T-cell (primary cell): Measurements from ENCODE around the gene SCN2A. TPM values are rescaled to one million over a fixed set of nuclear protein-coding genes. Genes with fewer than 3 reads are reported as not detected.
"Not testable (repeated sequence)": the region's sequence is repeated elsewhere in the genome, so short reads cannot be mapped to it uniquely, and the experiment has no call there.

ENCODE experiments used
- ATAC-seq, 4 experiments: fragments of 200-7000 bp in 3 of 4; fragments of 150-1000 bp in 1 of 4; cut with Tn5 transposase; replicated peaks in 1 of 4; 1 replicate in 3 of 4; 2 replicates in 1 of 4; pipeline ENCODE4 v1.10.0; 2021; ENCODE audit warnings: moderate library complexity in 3 of 4, mild to moderate bottlenecking in 2 of 4, moderate number of reproducible peaks in 1 of 4
- CTCF ChIA-PET, 2 donors: fragments of 300-600 bp; sonication (Branson Sonifier 250); formaldehyde crosslinking; loops; one replicate each; lab custom pipeline; 2022; ENCODE audit warnings: antibody characterized with exemption in 2 of 2; lab: Charles Lee
- POLR2A ChIA-PET, 2 donors: fragments of 300-600 bp; sonication (Branson Sonifier 250); formaldehyde crosslinking; loops; one replicate each; lab custom pipeline; 2022; ENCODE audit warnings: antibody characterized with exemption in 2 of 2; lab: Charles Lee
- DNase-seq, 35 experiments: peaks; one replicate each; pipeline versions ENCODE4 v3.0.0 to v3.0.0-alpha.2; 2013 to 2023
- H3K27ac ChIP-seq: one replicate; pipeline ENCODE4 v1.5.1; 2013; ENCODE audit warnings: low read length
- H3K27me3 ChIP-seq, 2 experiments: replicated peaks in 1 of 2; 1 replicate in 1 of 2; 2 replicates in 1 of 2; pipeline versions ENCODE4 v1.6.1 to v1.7.0; 2013; ENCODE audit warnings: low read length in 1 of 2, mixed read lengths in 1 of 2; ENCODE audit not compliant: control insufficient read depth in 2 of 2, insufficient read depth in 2 of 2; ENCODE audit errors: extremely low read depth in 1 of 2
- H3K36me3 ChIP-seq, 2 donors: 1 replicate in 1 of 2; 2 replicates in 1 of 2; pipeline versions ENCODE4 v1.6.1 to v1.7.0; 2013; ENCODE audit warnings: low read length in 1 of 2; ENCODE audit not compliant: control insufficient read depth in 2 of 2, insufficient read depth in 1 of 2; ENCODE audit errors: extremely low read depth in 1 of 2
- H3K4me1 ChIP-seq, 2 experiments: 1 replicate in 1 of 2; 2 replicates in 1 of 2; pipeline versions ENCODE4 v1.6.1 to v1.7.0; 2013; ENCODE audit warnings: low read length in 2 of 2, mixed read lengths in 1 of 2; ENCODE audit not compliant: insufficient read depth in 2 of 2, control insufficient read depth in 1 of 2; ENCODE audit errors: extremely low read depth in 1 of 2
- H3K4me3 ChIP-seq, 2 donors: 1 replicate in 1 of 2; 2 replicates in 1 of 2; pipeline versions ENCODE4 v1.5.1 to v1.7.0; 2013; ENCODE audit warnings: mild to moderate bottlenecking in 2 of 2, low read length in 1 of 2, moderate library complexity in 1 of 2; ENCODE audit not compliant: control insufficient read depth in 1 of 2; ENCODE audit errors: extremely low read depth in 1 of 2
- H3K9me3 ChIP-seq: 2 replicates; pipeline ENCODE4 v1.7.0; 2013
- H3K27ac Mint-ChIP-seq, 2 donors: one replicate each; pipeline ENCODE4 v1.8.0; 2020 to 2021; ENCODE audit warnings: mild to moderate bottlenecking in 2 of 2, mixed read lengths in 2 of 2
- H3K27me3 Mint-ChIP-seq, 2 donors: one replicate each; pipeline ENCODE4 v1.8.0; 2021 to 2022; ENCODE audit warnings: mixed read lengths in 2 of 2
- H3K36me3 Mint-ChIP-seq: one replicate; pipeline ENCODE4 v1.8.0; 2021; ENCODE audit warnings: mixed read lengths
- H3K4me1 Mint-ChIP-seq, 3 donors: one replicate each; pipeline ENCODE4 v1.8.0; 2020 to 2022; ENCODE audit warnings: mixed read lengths in 3 of 3, mild to moderate bottlenecking in 1 of 3
- H3K4me3 Mint-ChIP-seq, 3 donors: one replicate each; pipeline ENCODE4 v1.8.0; 2020 to 2022; ENCODE audit warnings: mild to moderate bottlenecking in 3 of 3, mixed read lengths in 3 of 3, moderate library complexity in 3 of 3
- H3K9me3 Mint-ChIP-seq, 3 donors: one replicate each; pipeline ENCODE4 v1.8.0; 2020 to 2022; ENCODE audit warnings: mixed read lengths in 3 of 3
- whole genome bisulfite sequencing: methylation state at CpG from one replicate; pipeline ENCODE4 v1.1.5; 2013; ENCODE audit warnings: missing lambda C conversion rate; ENCODE audit not compliant: insufficient coverage; 5-methylcytosine and 5-hydroxymethylcytosine counted together
- total RNA-seq, 35 experiments: library from RNA in 6 of 35; stranded (reverse) in 6 of 35; fragments of 120-200 nt in 1 of 35; gene quantifications; one replicate each; pipeline versions ENCODE4 v1.2.1 to v1.2.4 and lab custom pipeline; 2013 to 2026

Gene SCN2A
- total RNA-seq, 5 donors from 2014 or later (not counting 1 experiment from before 2014, with no cell fraction given), result not detected

DNA sequence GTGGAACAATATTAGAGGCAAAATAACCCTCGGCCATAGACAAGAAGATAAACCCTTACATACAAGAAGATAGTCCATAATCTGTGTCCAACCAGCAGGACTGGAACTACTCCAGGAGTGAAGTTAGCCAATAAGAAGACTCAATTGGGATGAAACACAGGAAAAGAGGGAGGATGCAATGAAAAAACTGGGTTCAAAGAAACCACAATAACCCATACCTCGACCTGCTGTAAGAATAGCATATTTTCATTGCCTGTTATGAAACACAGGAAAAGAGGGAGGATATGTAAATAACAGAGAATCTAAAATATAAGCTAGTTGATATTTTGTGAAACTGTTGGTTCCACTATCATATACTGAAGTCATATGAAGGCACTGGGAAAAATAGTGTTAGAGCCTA, 143.1 kb downstream of the SCN2A start:
- H3K4me3 Mint-ChIP-seq, result no peak overlapping the region
- Histone ChIP-seq H3K4me3 (no peak overlapping the region), H3K4me1 (no peaks in the 10 kb centered on the region), H3K36me3 (no peaks in the 10 kb centered on the region), H3K9me3 (no peaks in the 10 kb centered on the region), H3K27ac (no peak overlapping the region), H3K27me3 (no peaks in the 10 kb centered on the region)
- CTCF ChIA-PET, result interaction anchor here in 1 of 2 donors (1.7 kb wide), 1 partner anchor 21 kb away, joined by 4 read pairs; no protein-coding TSS in a partner anchor
- POLR2A ChIA-PET, result no interaction called here
- no peak overlapping the region for H3K27ac Mint-ChIP-seq
- peaks cover 0 to 8% of the 10 kb centered on the region in 2 donors for H3K27me3 Mint-ChIP-seq
- DNase-seq (no peak), ATAC-seq (no peak)
- H3K9me3 Mint-ChIP-seq, result no peaks in the 10 kb centered on the region
- no CpG with 5 or more reads among the region's 2 CpGs for WGBS
- no peaks in the 10 kb centered on the region for H3K36me3 Mint-ChIP-seq
- no peaks in the 10 kb centered on the region for H3K4me1 Mint-ChIP-seq

- CTCF ChIA-PET, result no interaction called here
- no peak overlapping the region for H3K4me3 Mint-ChIP-seq
- no peak for ATAC-seq
Measured at GRCh38 chr2:165390875-165391274, 151.7 kb downstream of the SCN2A start.

GRCh38 chr2:165391791-165392190, 152.6 kb downstream of the SCN2A start:
- Mint-ChIP-seq H3K36me3 (no peaks in the 10 kb centered on the region), H3K4me1 (peaks cover 4 to 6% (median 6%) of the 10 kb centered on the region in 3 donors), H3K9me3 (no peaks in the 10 kb centered on the region), H3K4me3 (no peak overlapping the region), H3K27ac (no peak overlapping the region), H3K27me3 (peaks cover 4 to 10% of the 10 kb centered on the region in 2 donors)
- no peaks in the 10 kb centered on the region for H3K9me3 ChIP-seq
- CTCF ChIA-PET, result no interaction called here
- H3K27ac ChIP-seq, result no peak overlapping the region
- no peak for DNase-seq
- H3K27me3 ChIP-seq, result no peaks in the 10 kb centered on the region
- H3K4me1 ChIP-seq, result no peaks in the 10 kb centered on the region
- no peaks in the 10 kb centered on the region for H3K36me3 ChIP-seq
- no peak overlapping the region for H3K4me3 ChIP-seq
- no CpG with 5 or more reads among the region's 2 CpGs for WGBS
- no peak for ATAC-seq
- POLR2A ChIA-PET, result no interaction called here

More at GRCh38 chr2:165390875-165391274, 151.7 kb downstream of the SCN2A start:
- Histone ChIP-seq H3K27ac (no peak overlapping the region), H3K36me3 (no peaks in the 10 kb centered on the region), H3K9me3 (no peaks in the 10 kb centered on the region), H3K4me1 (no peaks in the 10 kb centered on the region), H3K27me3 (no peaks in the 10 kb centered on the region), H3K4me3 (no peak overlapping the region)
- DNase-seq, result no peak
- H3K36me3 Mint-ChIP-seq, result no peaks in the 10 kb centered on the region
- peaks cover 4 to 6% (median 6%) of the 10 kb centered on the region in 3 donors for H3K4me1 Mint-ChIP-seq
- H3K27me3 Mint-ChIP-seq, result peaks cover 2 to 10% of the 10 kb centered on the region in 2 donors
- H3K27ac Mint-ChIP-seq, result no peak overlapping the region
- H3K9me3 Mint-ChIP-seq, result no peaks in the 10 kb centered on the region
- POLR2A ChIA-PET, result interaction anchor here in 1 of 2 donors (0.6 kb wide), 1 partner anchor 106 kb away, joined by 3 read pairs; no protein-coding TSS in a partner anchor

DNA sequence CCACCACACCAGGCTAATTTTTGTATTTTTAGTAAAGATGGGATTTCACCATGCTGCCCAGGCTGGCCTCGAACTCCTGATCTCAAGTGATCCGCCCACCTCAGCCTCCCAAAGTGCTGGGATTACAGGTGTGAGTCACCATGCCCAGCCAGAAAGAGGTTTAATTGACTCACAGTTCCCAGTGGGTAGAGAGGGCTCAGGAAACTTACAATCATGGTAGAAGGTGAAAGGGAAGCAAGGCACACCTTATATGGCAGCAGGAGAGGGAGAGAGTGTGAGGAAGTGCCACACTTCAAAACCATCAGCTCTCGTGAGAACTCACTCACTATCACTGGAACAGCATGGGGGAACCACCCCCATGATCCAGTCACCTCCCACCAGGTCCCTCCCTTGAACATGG, 159.4 kb downstream of the SCN2A start:
- H3K9me3 Mint-ChIP-seq, POLR2A ChIA-PET, H3K36me3 Mint-ChIP-seq, H3K4me3 Mint-ChIP-seq, H3K4me3 ChIP-seq, ATAC-seq, CTCF ChIA-PET, DNase-seq, H3K27me3 ChIP-seq, H3K4me1 ChIP-seq, H3K27ac Mint-ChIP-seq, H3K27ac ChIP-seq, H3K9me3 ChIP-seq, H3K4me1 Mint-ChIP-seq, H3K36me3 ChIP-seq: not testable (repeated sequence)
- H3K27me3 Mint-ChIP-seq, result peaks cover 9 to 15% of the 10 kb centered on the region in 2 donors
- WGBS, result no CpG with 5 or more reads among the region's 3 CpGs

DNA sequence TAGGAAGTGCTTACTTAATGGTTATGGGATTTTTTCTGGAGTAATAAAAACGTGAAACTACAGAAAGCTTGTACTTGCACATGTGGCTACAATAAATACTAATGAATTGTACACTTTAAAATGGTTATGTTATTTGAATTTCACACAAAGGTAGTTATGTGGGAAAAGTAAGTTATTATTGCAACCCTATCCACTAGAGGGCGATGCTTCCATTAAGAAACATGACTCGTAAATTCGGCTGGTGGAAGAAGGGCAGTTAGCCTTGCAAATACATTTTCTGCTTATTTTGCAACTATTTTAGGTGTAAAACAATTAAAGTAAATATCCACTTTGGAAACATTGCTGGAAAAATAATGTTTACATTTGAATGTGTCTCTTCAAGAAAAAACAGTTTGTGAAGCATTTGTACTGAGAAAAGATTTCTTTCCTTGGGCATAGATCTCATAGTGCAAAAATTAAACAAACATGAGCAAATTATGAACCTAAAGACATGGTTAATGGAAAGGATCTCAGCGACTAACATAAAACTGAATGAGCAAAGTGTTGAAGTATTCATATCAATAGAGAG, 162.2 kb downstream of the SCN2A start:
- no peak overlapping the region for H3K27ac Mint-ChIP-seq
- Histone ChIP-seq H3K27ac (no peak overlapping the region), H3K9me3 (no peaks in the 10 kb centered on the region), H3K27me3 (peaks cover 0 to 4% of the 10 kb centered on the region in 2 experiments), H3K36me3 (no peaks in the 10 kb centered on the region), H3K4me3 (no peak overlapping the region), H3K4me1 (peaks cover 0 to 2% of the 10 kb centered on the region in 2 experiments)
- no peaks in the 10 kb centered on the region for H3K4me1 Mint-ChIP-seq
- ChIA-PET POLR2A (no interaction called here), CTCF (interaction anchor here (0.6 to 4.1 kb wide), 6 partner anchors 295 to 727 kb away, joined by 3 to 80 read pairs (median 12); partner anchors contain the start of gene SCN1A (in 1 of the 2))
- no peaks in the 10 kb centered on the region for H3K9me3 Mint-ChIP-seq
- ATAC-seq, result no peak
- no peaks in the 10 kb centered on the region for H3K36me3 Mint-ChIP-seq
- DNase-seq, result peak in 7 of 35 experiments; percentile 0 to 68 (median 7)
- H3K27me3 Mint-ChIP-seq, result peaks cover 9 to 23% of the 10 kb centered on the region in 2 donors
- no peak overlapping the region for H3K4me3 Mint-ChIP-seq
- no CpG with 5 or more reads among the region's 5 CpGs for WGBS

DNA sequence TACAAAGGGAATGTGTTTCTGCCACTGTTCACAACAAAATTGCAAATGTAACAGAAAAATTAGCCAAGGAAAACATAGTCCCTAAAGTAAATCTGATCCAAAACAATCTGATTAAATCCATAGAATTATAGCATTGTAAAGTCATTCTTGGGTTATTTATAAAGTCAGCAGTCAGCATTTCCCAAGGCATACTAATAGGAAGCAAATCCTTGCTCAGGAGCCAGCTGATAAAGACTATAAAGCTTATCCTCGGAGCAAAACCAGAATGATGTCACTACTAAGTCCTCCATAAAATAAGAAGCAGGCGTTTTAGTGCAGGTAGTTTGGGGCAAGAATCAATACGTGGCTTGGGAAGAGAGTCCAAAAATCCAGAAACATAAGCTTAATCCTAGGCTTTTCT, 162.9 kb downstream of the SCN2A start:
- peaks cover 0 to 4% of the 10 kb centered on the region in 2 experiments for H3K27me3 ChIP-seq
- H3K27ac Mint-ChIP-seq, result no peak overlapping the region
- no peak overlapping the region for H3K27ac ChIP-seq
- CTCF ChIA-PET, result interaction anchor here (0.5 to 4.1 kb wide), 10 partner anchors 20 to 726 kb away, joined by 3 to 80 read pairs (median 4); partner anchors contain the start of gene SCN1A (in 2 of the 2)
- ATAC-seq (no peak), DNase-seq (no peak)
- H3K36me3 Mint-ChIP-seq, result no peaks in the 10 kb centered on the region
- POLR2A ChIA-PET, result interaction anchor here in 1 of 2 donors (0.5 kb wide), 1 partner anchor 377 kb away, joined by 3 read pairs; no protein-coding TSS in a partner anchor
- no peaks in the 10 kb centered on the region for H3K9me3 ChIP-seq
- peaks cover 0 to 2% of the 10 kb centered on the region in 2 experiments for H3K4me1 ChIP-seq
- H3K36me3 ChIP-seq, result no peaks in the 10 kb centered on the region
- H3K4me3 ChIP-seq, result no peak overlapping the region
- no peaks in the 10 kb centered on the region for H3K9me3 Mint-ChIP-seq
- H3K27me3 Mint-ChIP-seq, result peaks cover 9 to 27% of the 10 kb centered on the region in 2 donors
- no peaks in the 10 kb centered on the region for H3K4me1 Mint-ChIP-seq
- no peak overlapping the region for H3K4me3 Mint-ChIP-seq
- no CpG with 5 or more reads among the region's 3 CpGs for WGBS
